ENCODE results near the gene DNHD1.

DNHD1 gene

DNA sequence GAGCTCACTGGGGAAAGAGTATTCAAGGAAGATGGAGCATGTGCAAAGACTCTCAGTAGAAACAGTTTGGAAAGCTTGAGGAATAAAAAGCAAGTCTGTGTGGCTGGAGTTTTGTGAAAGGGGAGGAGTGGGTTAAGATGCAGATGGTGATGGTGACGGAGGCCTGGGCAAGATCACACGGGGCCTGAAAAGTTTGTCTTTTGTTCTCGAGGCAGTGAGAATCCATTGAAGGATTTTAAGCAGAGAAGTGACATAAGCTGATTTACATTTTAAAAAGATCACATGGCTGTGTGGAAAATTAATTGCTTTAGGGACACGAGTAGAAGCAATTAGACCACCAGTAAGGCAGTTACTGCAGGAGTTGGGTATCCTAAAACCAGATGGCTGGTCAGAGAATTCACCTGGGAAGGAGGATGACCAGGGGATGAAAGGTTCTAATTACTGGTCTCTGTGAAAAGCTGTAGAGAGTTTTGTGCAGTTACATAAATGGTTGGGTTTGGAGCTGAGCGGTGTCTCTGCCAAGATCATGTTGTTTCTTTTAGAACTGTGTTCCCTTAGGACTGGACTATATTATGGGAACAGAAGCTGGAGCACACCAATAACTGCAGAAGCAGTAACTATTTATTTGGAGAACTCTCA is 99.3 kb downstream of the DNHD1 start:
- H3K4me3 ChIP-seq (ENCODE audit: control insufficient read depth, low read depth, low read length): no peak overlapping the region
- DNase-seq (ENCODE audit: low read depth): no peak
- TF ChIP-seq, protein P1, sequence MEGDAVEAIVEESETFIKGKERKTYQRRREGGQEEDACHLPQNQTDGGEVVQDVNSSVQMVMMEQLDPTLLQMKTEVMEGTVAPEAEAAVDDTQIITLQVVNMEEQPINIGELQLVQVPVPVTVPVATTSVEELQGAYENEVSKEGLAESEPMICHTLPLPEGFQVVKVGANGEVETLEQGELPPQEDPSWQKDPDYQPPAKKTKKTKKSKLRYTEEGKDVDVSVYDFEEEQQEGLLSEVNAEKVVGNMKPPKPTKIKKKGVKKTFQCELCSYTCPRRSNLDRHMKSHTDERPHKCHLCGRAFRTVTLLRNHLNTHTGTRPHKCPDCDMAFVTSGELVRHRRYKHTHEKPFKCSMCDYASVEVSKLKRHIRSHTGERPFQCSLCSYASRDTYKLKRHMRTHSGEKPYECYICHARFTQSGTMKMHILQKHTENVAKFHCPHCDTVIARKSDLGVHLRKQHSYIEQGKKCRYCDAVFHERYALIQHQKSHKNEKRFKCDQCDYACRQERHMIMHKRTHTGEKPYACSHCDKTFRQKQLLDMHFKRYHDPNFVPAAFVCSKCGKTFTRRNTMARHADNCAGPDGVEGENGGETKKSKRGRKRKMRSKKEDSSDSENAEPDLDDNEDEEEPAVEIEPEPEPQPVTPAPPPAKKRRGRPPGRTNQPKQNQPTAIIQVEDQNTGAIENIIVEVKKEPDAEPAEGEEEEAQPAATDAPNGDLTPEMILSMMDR (IDR thresholded peaks at IDR 0.05; ENCODE audit: control insufficient read depth, insufficient read depth, low read depth, low read length, missing control alignments): no peak

DNA sequence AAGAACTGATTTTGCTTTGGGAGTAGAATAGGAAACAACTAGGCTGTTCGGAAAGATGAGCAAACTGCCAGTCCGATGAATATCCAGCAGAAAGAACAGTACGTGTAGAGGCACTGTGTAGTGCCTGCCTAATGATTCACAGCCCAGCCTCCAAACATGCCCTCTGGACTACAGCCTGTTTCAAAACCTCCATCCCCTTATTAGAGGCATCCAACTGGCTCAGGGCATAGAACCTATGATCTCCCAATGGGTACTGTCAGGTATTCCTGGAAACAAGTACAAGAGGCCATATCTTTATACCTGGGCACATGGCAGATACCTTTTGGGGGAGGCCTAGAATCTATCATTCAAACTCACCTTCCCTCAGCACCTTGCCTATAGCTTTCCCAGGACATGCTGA is 101.5 kb downstream of the DNHD1 start:
- TF ChIP-seq, protein P1 (IDR thresholded peaks at IDR 0.05; ENCODE audit: control insufficient read depth, insufficient read depth, low read depth, low read length, missing control alignments): no peak
- DNase-seq (ENCODE audit: low read depth): no peak
- H3K4me3 ChIP-seq (ENCODE audit: control insufficient read depth, low read depth, low read length): no peak overlapping the region

DNA sequence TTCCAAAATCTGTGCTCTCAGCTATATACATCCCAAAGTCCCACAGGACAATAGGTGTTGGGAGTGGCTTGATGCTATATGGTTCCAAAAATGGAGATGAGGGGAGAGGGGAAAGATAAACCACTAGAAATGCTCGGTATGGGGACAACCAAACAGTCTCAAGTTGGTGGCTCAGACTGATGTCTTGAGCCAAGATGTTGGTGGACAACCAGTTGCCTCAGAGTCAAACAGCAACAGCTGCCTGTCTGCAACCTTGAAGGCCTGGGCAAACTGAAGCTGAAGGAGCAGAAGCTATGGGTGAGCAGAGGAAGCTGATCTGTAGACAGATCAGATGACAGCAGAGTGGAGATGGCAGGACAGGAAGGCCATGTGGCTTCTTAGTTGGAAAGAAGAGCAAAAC is 102.4 kb downstream of the DNHD1 start:
- DNase-seq (ENCODE audit: low read depth): no peak
- TF ChIP-seq, protein P1 (IDR thresholded peaks at IDR 0.05; ENCODE audit: control insufficient read depth, insufficient read depth, low read depth, low read length, missing control alignments): no peak
- no peak overlapping the region for H3K4me3 ChIP-seq (ENCODE audit: control insufficient read depth, low read depth, low read length)

DNA sequence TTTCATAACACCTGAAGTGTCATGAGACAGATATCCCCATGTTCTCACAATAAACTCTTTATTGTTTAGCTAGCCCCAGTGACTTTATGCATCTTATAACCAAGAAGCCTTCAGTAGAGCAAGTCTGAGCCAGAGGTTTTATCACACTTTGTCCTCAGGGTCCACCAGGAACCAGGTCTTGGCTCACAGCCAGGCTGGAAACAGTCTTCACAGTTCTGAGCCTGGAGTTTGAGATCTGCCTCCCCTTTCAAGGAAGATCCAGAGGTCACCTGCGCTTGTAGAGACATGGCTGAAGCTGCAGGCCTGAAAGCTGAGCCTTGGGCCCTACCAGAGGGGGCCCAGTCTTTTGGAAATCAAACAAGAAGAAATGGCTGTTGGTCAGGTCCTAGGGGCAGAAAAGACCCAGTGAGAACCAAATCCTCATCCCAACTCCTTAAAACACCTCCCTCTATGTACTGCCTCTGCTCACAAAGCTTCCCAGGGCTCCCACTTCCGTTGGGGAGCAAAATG is 102.9 kb downstream of the DNHD1 start:
- no peak overlapping the region for H3K4me3 ChIP-seq (ENCODE audit: control insufficient read depth, low read depth, low read length)
- DNase-seq (ENCODE audit: low read depth): no peak
- TF ChIP-seq, protein P1 (IDR thresholded peaks at IDR 0.05; ENCODE audit: control insufficient read depth, insufficient read depth, low read depth, low read length, missing control alignments): no peak

DNA sequence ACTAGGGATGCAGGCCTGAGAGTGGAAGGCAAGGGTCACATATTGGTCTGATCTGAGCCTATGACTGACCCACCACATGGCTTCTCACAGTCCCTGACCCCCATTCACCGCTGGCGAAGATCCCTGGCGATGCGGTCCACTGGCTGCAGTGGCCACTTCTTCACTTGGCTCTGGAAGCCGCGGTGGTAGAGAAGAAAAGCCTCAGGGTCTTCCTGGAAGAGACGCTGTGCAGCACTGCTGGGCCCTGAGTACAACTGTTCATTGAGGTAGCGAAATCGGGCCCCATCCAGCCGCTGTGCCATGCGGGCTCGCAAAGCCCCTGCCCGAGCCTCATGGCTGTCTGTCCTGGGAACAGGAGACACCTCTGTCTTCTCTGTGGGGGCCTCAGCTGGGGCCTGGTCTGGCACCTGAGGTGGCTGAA is 104.0 kb downstream of the DNHD1 start:
- H3K4me3 ChIP-seq (ENCODE audit: control insufficient read depth, low read depth, low read length): no peak overlapping the region
- TF ChIP-seq, protein P1 (IDR thresholded peaks at IDR 0.05; ENCODE audit: control insufficient read depth, insufficient read depth, low read depth, low read length, missing control alignments): no peak

DNA sequence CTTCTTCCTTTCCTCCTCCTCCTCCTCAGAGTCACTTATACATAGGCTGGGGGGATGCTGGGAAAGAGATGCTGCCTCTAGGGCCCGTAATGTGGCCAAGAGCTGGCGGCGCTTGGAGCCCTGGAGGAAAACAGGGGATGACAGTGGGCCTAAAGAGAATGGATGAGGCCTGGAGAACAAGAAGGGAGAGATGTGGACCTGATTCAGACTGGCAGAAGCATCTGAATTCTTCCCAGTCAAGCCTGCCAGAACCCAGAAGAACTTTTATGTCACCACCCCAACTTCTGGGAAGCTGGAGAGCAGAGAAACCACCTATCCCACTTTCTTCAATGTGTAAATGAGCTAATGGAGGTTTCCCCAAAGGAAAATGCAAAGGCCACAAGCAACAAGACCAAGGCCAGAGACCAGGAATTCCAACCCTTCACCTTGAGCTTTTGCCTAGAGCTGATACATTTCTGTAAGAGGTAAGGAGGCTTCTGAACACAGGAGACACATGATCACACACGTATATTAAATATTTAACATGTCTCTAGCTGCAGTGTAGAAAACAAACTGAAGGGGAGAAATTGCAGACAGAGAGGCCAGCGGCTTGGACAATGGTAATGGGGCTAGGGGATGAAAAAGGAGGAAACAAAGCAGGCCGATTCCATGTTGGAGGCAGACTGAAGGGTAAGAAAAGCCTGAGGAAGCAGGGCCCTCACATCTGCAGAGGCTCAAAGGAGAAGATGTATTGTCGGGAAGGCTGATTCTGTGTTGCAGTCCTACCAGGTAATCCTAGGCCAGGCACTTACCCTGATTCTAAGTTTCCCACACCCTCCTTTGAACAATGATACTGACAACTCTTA is 105.2 kb downstream of the DNHD1 start:
- TF ChIP-seq, protein P1 (IDR thresholded peaks at IDR 0.05; ENCODE audit: control insufficient read depth, insufficient read depth, low read depth, low read length, missing control alignments): peak; percentile 6
- DNase-seq (ENCODE audit: low read depth): no peak
- H3K4me3 ChIP-seq (ENCODE audit: control insufficient read depth, low read depth, low read length): peak overlapping the region; percentile 88

More for the DNA sequence above, 104.0 kb downstream of the DNHD1 start:
- DNase-seq (ENCODE audit: low read depth): no peak

Data from AG09309 (cell line).